ENCODE data around the gene RBMS1.
"Not testable (repeated sequence)": the region's sequence is repeated elsewhere in the genome, so short reads cannot be mapped to it uniquely, and the experiment has no call there.

Gene RBMS1

GRCh38 chr2:160454070-160454797, 39.4 kb downstream of the RBMS1 start:
- no peaks in the 10 kb centered on the region for H3K9me2 ChIP-seq (replicated peaks; ENCODE audit: low read depth, low read length)
- H3K9me3 ChIP-seq (ENCODE audit: insufficient read depth, low read depth, low read length): no peaks in the 10 kb centered on the region
- peak overlapping the region; percentile 57 for H3K4me2 ChIP-seq (ENCODE audit: low read depth, low read length, poor library complexity, severe bottlenecking)
- H3K36me3 ChIP-seq (ENCODE audit: insufficient read depth, low read length): no peaks in the 10 kb centered on the region
- H4K20me1 ChIP-seq (ENCODE audit: insufficient read depth, low read length, poor library complexity, severe bottlenecking): no peaks in the 10 kb centered on the region
- H3K9ac ChIP-seq (ENCODE audit: low read depth, low read length, poor library complexity, severe bottlenecking): no peak overlapping the region
- peaks cover 27% of the 10 kb centered on the region for H3K4me1 ChIP-seq (ENCODE audit: insufficient read depth, low read length, poor library complexity, severe bottlenecking)
- H3K4me3 ChIP-seq (ENCODE audit: low read length, poor library complexity, severe bottlenecking): peak overlapping the region; percentile 48
- peaks cover 13% of the 10 kb centered on the region for H3K79me2 ChIP-seq (ENCODE audit: insufficient read depth, low read length)
- no peak for TF ChIP-seq EZH2phosphoT487 (IDR thresholded peaks at IDR 0.05; ENCODE audit: borderline replicate concordance)
- TF ChIP-seq CTCF (conservative IDR thresholded peaks at IDR 0.05; ENCODE audit: low read length): no peak
- no peaks in the 10 kb centered on the region; the same call in 1 of the 2 replicates for H3F3A ChIP-seq (ENCODE audit: low read depth)
- H2AFZ ChIP-seq (ENCODE audit: low read length): peak overlapping the region; percentile 58
- no peaks in the 10 kb centered on the region for H3K27me3 ChIP-seq (ENCODE audit: insufficient read depth, low read length, poor library complexity, severe bottlenecking)

GRCh38 chr2:160453111-160453820, 40.3 kb downstream of the RBMS1 start:
- H3K4me3 ChIP-seq (ENCODE audit: low read length, poor library complexity, severe bottlenecking): no peak overlapping the region
- no peaks in the 10 kb centered on the region for H4K20me1 ChIP-seq (ENCODE audit: insufficient read depth, low read length, poor library complexity, severe bottlenecking)
- TF ChIP-seq EZH2phosphoT487 (IDR thresholded peaks at IDR 0.05; ENCODE audit: borderline replicate concordance): no peak
- no peak for TF ChIP-seq CTCF (conservative IDR thresholded peaks at IDR 0.05; ENCODE audit: low read length)
- H3K27me3 ChIP-seq (ENCODE audit: insufficient read depth, low read length, poor library complexity, severe bottlenecking): no peaks in the 10 kb centered on the region
- H3K79me2 ChIP-seq (ENCODE audit: insufficient read depth, low read length): peaks cover 13% of the 10 kb centered on the region
- no peaks in the 10 kb centered on the region for H3K9me3 ChIP-seq (ENCODE audit: insufficient read depth, low read depth, low read length)
- H3F3A ChIP-seq (ENCODE audit: low read depth): no peaks in the 10 kb centered on the region; the same call in 1 of the 2 replicates
- no peak overlapping the region for H3K4me2 ChIP-seq (ENCODE audit: low read depth, low read length, poor library complexity, severe bottlenecking)
- H2AFZ ChIP-seq (ENCODE audit: low read length): no peak overlapping the region
- H3K4me1 ChIP-seq (ENCODE audit: insufficient read depth, low read length, poor library complexity, severe bottlenecking): peaks cover 25% of the 10 kb centered on the region
- no peaks in the 10 kb centered on the region for H3K36me3 ChIP-seq (ENCODE audit: insufficient read depth, low read length)
- H3K9ac ChIP-seq (ENCODE audit: low read depth, low read length, poor library complexity, severe bottlenecking): no peak overlapping the region
- H3K9me2 ChIP-seq (replicated peaks; ENCODE audit: low read depth, low read length): no peaks in the 10 kb centered on the region

GRCh38 chr2:160450486-160450885, 43.1 kb downstream of the RBMS1 start:
- no peaks in the 10 kb centered on the region for H3K9me3 ChIP-seq (ENCODE audit: insufficient read depth, low read depth, low read length)
- no peak for TF ChIP-seq CTCF (conservative IDR thresholded peaks at IDR 0.05; ENCODE audit: low read length)
- no peak for TF ChIP-seq EZH2phosphoT487 (IDR thresholded peaks at IDR 0.05; ENCODE audit: borderline replicate concordance)
- H4K20me1 ChIP-seq (ENCODE audit: insufficient read depth, low read length, poor library complexity, severe bottlenecking): no peaks in the 10 kb centered on the region
- H3K4me3 ChIP-seq (ENCODE audit: low read length, poor library complexity, severe bottlenecking): no peak overlapping the region
- H3K4me2 ChIP-seq (ENCODE audit: low read depth, low read length, poor library complexity, severe bottlenecking): no peak overlapping the region
- no peak overlapping the region for H2AFZ ChIP-seq (ENCODE audit: low read length)
- H3K4me1 ChIP-seq (ENCODE audit: insufficient read depth, low read length, poor library complexity, severe bottlenecking): peaks cover 20% of the 10 kb centered on the region
- H3F3A ChIP-seq (ENCODE audit: low read depth): no peaks in the 10 kb centered on the region
- H3K27me3 ChIP-seq (ENCODE audit: insufficient read depth, low read length, poor library complexity, severe bottlenecking): no peaks in the 10 kb centered on the region
- H3K9ac ChIP-seq (ENCODE audit: low read depth, low read length, poor library complexity, severe bottlenecking): no peak overlapping the region
- H3K79me2 ChIP-seq (ENCODE audit: insufficient read depth, low read length): 0 out of 2 replicates have a peak, but pooled peaks cover 9% of the 10 kb centered on the region
- H3K36me3 ChIP-seq (ENCODE audit: insufficient read depth, low read length): no peaks in the 10 kb centered on the region
- no peaks in the 10 kb centered on the region for H3K9me2 ChIP-seq (replicated peaks; ENCODE audit: low read depth, low read length)

- not testable (repeated sequence) for H3K9me2 ChIP-seq (replicated peaks; ENCODE audit: low read depth, low read length)
Observed at GRCh38 chr2:160448821-160449220, 44.8 kb downstream of the RBMS1 start.

More at GRCh38 chr2:160448821-160449220, 44.8 kb downstream of the RBMS1 start:
- not testable (repeated sequence) for H3F3A ChIP-seq (ENCODE audit: low read depth); H4K20me1 ChIP-seq (ENCODE audit: insufficient read depth, low read length, poor library complexity, severe bottlenecking); H3K4me2 ChIP-seq (ENCODE audit: low read depth, low read length, poor library complexity, severe bottlenecking); H3K9ac ChIP-seq (ENCODE audit: low read depth, low read length, poor library complexity, severe bottlenecking); H3K4me3 ChIP-seq (ENCODE audit: low read length, poor library complexity, severe bottlenecking); H3K9me3 ChIP-seq (ENCODE audit: insufficient read depth, low read depth, low read length); H3K36me3 ChIP-seq (ENCODE audit: insufficient read depth, low read length); H3K79me2 ChIP-seq (ENCODE audit: insufficient read depth, low read length); H3K27me3 ChIP-seq (ENCODE audit: insufficient read depth, low read length, poor library complexity, severe bottlenecking); H2AFZ ChIP-seq (ENCODE audit: low read length)
- peaks cover 12% of the 10 kb centered on the region for H3K4me1 ChIP-seq (ENCODE audit: insufficient read depth, low read length, poor library complexity, severe bottlenecking)
